Testis (tissue), 2 donors: ENCODE results near the gene RAX2.

Experiments used
- CTCF ChIP-seq, 3 experiments: fragments of 450-650 bp in 2 of 3; fragments of 200-600 bp in 1 of 3; sonication (generic) in 1 of 3; IDR thresholded peaks; one replicate each; pipeline ENCODE4 v1.5.1; 2016 to 2019; ENCODE audit warnings: antibody characterized with exemption in 3 of 3, mild to moderate bottlenecking in 2 of 3, moderate library complexity in 1 of 3
- POLR2A ChIP-seq: fragments of 450-650 bp; IDR thresholded peaks from one replicate; pipeline ENCODE4 v1.6.1; 2017; ENCODE audit warnings: antibody characterized with exemption, mild to moderate bottlenecking, moderate library complexity

DNA sequence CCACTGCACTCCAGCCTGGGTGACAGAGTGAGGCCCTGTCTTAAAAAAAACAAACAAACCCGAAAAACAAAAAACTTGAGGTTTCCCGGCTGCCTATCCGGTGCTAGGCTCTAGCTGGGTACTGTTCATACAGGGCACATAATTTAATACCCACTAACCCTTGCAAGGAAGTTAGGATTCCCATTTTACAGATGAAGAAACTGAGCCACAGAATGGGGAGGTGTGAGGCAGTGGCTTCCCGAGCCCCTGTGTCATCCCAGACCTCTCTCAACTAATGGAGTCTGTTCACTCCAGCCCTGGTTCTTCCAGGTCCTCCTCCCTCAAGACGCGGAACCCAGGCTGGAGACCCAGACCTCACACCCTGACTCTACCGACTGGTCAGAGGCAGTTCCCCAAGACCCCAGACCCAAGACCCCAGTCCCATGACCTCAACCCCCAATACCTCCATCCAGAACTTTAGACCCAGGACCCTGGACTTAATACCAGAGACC lies 11.1 kb downstream of the RAX2 start:
- no peak for TF ChIP-seq CTCF (IDR thresholded peaks at IDR 0.05)
- TF ChIP-seq POLR2A: no peak
